SU-DHL-6 (cell line): ENCODE measurements around the gene TOP2A.

Source experiments
- H2AFZ ChIP-seq: fragments of 200-600 bp; sonication (generic); 2 replicates; pipeline ENCODE4 v1.6.1; 2014; ENCODE audit warnings: low read depth, mild to moderate bottlenecking, moderate library complexity, mixed read lengths, antibody characterized with exemption, low read length; ENCODE audit not compliant: severe bottlenecking
- H3F3A ChIP-seq: fragments of 200-600 bp; shearing (Covaris generic); 2 replicates; pipeline ENCODE4 v1.6.0; 2016; ENCODE audit warnings: antibody characterized with exemption, mild to moderate bottlenecking; ENCODE audit not compliant: insufficient read depth
- H3K27ac ChIP-seq: fragments of 200-600 bp; sonication (generic); 2 replicates; pipeline ENCODE4 v1.5.1; 2016; ENCODE audit warnings: low read depth, mild to moderate bottlenecking, low read length, moderate library complexity, mixed read lengths
- H3K27me3 ChIP-seq: fragments of 200-600 bp; sonication (generic), shearing (Covaris generic); 2 replicates; pipeline ENCODE4 v1.6.0; 2014; ENCODE audit warnings: mild to moderate bottlenecking, low read length
- H3K36me3 ChIP-seq: fragments of 200-600 bp; sonication (generic); 2 replicates; pipeline ENCODE4 v1.6.1; 2014; ENCODE audit warnings: mild to moderate bottlenecking, low read length, mixed read lengths
- H3K4me2 ChIP-seq: fragments of 300-600, 200-600 bp; shearing (Covaris generic), sonication (generic); 2 replicates; pipeline ENCODE4 v1.6.0; 2014; ENCODE audit warnings: low read length, low read depth, mild to moderate bottlenecking; ENCODE audit not compliant: poor library complexity, severe bottlenecking
- H3K4me3 ChIP-seq: fragments of 200-600 bp; sonication (generic); 2 replicates; pipeline ENCODE4 v1.5.1; 2014; ENCODE audit warnings: antibody characterized with exemption, low read length, mild to moderate bottlenecking, mixed read lengths; ENCODE audit not compliant: insufficient read depth, poor library complexity, severe bottlenecking
- H3K79me2 ChIP-seq: fragments of 200-600 bp; sonication (generic); 2 replicates; pipeline ENCODE4 v1.6.1; 2014; ENCODE audit warnings: mild to moderate bottlenecking, low read length, moderate library complexity; ENCODE audit not compliant: insufficient read depth
- H3K9ac ChIP-seq: fragments of 200-600 bp; sonication (generic); 2 replicates; pipeline ENCODE4 v1.7.0; 2014; ENCODE audit warnings: mild to moderate bottlenecking, low read length
- H3K9me2 ChIP-seq: fragments of 200-600 bp; sonication (generic); replicated peaks from 2 replicates; pipeline ENCODE4 v1.6.1; 2014; ENCODE audit warnings: low read length; ENCODE audit not compliant: insufficient read depth
- H3K9me3 ChIP-seq: fragments of 200-600 bp; sonication (generic); 2 replicates; pipeline ENCODE4 v1.6.1; 2014; ENCODE audit warnings: low read length, mixed read lengths; ENCODE audit not compliant: insufficient read depth
- H4K20me1 ChIP-seq: fragments of 200-600 bp; sonication (generic); 2 replicates; pipeline ENCODE4 v1.6.1; 2014; ENCODE audit warnings: low read depth, mild to moderate bottlenecking, antibody characterized with exemption, low read length, moderate library complexity, mixed read lengths
- CTCF ChIP-seq: fragments of 200-600 bp; sonication (generic); IDR thresholded peaks from one replicate; pipeline ENCODE4 v1.5.1; 2017; ENCODE audit warnings: antibody characterized with exemption, mild to moderate bottlenecking, low read length, moderate library complexity; ENCODE audit not compliant: insufficient read depth, poor library complexity, severe bottlenecking
- EZH2phosphoT487 ChIP-seq: fragments of 200-600 bp; sonication (generic), shearing (Covaris generic); conservative IDR thresholded peaks from 2 replicates; pipeline ENCODE4 v1.6.1; 2018; ENCODE audit warnings: mild to moderate bottlenecking, antibody characterized with exemption, low read length, moderate library complexity, mixed read lengths

The TOP2A gene

DNA sequence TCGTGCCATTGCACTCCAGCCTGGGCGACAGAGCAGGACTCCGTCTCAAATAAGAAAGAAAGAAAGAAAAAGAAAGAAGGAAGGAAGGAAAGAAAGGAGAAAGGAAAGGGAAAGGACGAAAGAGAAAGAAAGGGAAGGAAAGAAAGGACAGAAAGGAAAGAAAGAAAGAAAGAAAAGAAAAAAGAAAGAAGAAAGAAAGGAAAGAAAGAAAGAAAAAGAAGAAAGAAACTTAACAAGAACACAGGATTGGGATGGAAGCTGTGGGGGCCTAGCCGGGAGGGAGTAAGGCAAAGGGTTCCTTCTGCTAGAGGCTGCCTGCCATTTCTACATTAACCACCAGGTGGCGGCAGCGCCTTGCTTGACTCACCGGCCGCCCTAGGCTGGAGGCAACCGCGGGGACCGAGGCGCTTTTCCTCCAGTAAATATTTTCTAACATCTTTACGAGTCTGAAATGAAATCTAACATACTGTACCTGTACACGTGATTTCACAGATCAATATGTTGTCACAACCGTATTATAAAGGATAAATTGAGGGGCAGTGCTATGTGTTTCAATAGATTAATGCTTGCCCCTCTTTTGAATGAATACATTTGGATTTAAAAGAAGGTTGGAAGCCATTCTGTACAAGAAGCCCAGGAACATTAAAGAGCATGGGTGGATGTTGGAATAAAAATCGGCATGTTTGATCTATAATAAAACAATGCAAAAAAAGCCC is 59.2 kb downstream of the TOP2A start:
- Histone ChIP-seq H3K4me2 (no peak overlapping the region), H3K9ac (no peak overlapping the region)

DNA sequence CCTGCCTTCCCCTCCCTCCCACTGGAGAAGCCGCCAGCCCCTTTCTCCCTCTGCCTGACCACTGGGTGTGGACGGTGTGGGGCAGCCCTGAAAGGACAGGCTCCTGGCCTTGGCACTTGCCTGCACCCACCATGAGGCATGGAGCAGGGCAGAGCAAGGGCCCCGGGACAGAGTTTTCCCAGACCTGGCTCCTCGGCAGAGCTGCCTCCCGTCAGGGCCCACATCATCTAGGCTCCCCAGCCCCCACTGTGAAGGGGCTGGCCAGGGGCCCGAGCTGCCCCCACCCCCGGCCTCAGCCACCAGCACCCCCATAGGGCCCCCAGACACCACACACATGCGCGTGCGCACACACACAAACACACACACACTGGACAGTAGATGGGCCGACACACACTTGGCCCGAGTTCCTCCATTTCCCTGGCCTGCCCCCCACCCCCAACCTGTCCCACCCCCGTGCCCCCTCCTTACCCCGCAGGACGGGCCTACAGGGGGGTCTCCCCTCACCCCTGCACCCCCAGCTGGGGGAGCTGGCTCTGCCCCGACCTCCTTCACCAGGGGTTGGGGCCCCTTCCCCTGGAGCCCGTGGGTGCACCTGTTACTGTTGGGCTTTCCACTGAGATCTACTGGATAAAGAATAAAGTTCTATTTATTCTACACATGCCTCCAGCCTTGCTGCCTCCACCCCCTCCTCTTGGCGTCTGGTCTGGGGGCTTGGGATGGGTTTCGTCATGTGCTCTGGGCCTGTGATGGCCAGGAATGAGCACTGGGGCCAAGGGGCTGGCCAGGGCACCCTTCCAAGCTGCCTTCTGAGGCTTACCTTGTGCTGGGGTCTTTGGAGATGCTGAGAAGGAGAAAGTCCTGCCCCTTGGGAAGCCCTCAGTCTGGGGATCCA is 60.5 kb downstream of the TOP2A start:
- Histone ChIP-seq H3K27me3 (no peaks in the 10 kb centered on the region), H3K36me3 (no peaks in the 10 kb centered on the region), H2AFZ (no peak overlapping the region), H3K9ac (no peak overlapping the region), H3K4me3 (no peak overlapping the region), H3K4me2 (no peak overlapping the region), H4K20me1 (no peaks in the 10 kb centered on the region; the same call in 1 of the 2 replicates), H3K79me2 (no peaks in the 10 kb centered on the region), H3K9me2 (no peaks in the 10 kb centered on the region), H3F3A (no peaks in the 10 kb centered on the region), H3K9me3 (no peaks in the 10 kb centered on the region), H3K27ac (no peak overlapping the region)
- TF ChIP-seq EZH2phosphoT487 = no peak
- TF ChIP-seq CTCF = no peak

More for the DNA sequence above, 59.2 kb downstream of the TOP2A start:
- Histone ChIP-seq H3K36me3 (no peaks in the 10 kb centered on the region), H3K27me3 (no peaks in the 10 kb centered on the region), H3K27ac (no peak overlapping the region), H3K9me3 (no peaks in the 10 kb centered on the region), H4K20me1 (no peaks in the 10 kb centered on the region; the same call in 1 of the 2 replicates), H3K4me3 (no peak overlapping the region), H2AFZ (no peak overlapping the region), H3K9me2 (no peaks in the 10 kb centered on the region), H3F3A (no peaks in the 10 kb centered on the region), H3K79me2 (no peaks in the 10 kb centered on the region)
- TF ChIP-seq CTCF (peak; percentile 72), EZH2phosphoT487 (no peak)

DNA sequence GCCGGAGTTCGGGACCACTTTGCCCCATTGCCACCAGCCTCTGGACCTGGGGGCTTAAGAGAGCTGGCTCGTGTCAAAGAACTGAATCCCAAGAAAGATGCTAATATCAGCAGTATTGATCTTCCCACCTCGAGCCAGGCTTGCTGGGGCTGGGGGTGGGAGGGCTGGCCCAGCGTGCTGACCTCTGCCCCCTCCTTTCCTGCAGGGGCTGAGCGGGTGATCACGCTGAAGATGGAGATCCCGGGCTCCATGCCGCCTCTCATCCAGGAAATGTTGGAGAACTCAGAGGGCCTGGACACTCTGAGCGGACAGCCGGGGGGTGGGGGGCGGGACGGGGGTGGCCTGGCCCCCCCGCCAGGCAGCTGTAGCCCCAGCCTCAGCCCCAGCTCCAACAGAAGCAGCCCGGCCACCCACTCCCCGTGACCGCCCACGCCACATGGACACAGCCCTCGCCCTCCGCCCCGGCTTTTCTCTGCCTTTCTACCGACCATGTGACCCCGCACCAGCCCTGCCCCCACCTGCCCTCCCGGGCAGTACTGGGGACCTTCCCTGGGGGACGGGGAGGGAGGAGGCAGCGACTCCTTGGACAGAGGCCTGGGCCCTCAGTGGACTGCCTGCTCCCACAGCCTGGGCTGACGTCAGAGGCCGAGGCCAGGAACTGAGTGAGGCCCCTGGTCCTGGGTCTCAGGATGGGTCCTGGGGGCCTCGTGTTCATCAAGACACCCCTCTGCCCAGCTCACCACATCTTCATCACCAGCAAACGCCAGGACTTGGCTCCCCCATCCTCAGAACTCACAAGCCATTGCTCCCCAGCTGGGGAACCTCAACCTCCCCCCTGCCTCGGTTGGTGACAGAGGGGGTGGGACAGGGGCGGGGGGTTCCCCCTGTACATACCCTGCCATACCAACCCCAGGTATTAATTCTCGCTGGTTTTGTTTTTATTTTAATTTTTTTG is 61.6 kb downstream of the TOP2A start:
- no peaks in the 10 kb centered on the region for H3F3A ChIP-seq
- no peaks in the 10 kb centered on the region for H3K27me3 ChIP-seq
- H2AFZ ChIP-seq = no peak overlapping the region
- no peaks in the 10 kb centered on the region for H3K36me3 ChIP-seq
- H3K9ac ChIP-seq = no peak overlapping the region
- H3K9me2 ChIP-seq = no peaks in the 10 kb centered on the region
- H3K79me2 ChIP-seq = no peaks in the 10 kb centered on the region
- H3K9me3 ChIP-seq = no peaks in the 10 kb centered on the region
- no peak overlapping the region for H3K27ac ChIP-seq
- H4K20me1 ChIP-seq = no peaks in the 10 kb centered on the region
- no peak for TF ChIP-seq EZH2phosphoT487
- no peak for TF ChIP-seq CTCF
- H3K4me2 ChIP-seq = no peak overlapping the region
- H3K4me3 ChIP-seq = no peak overlapping the region
